Esophagus squamous epithelium (tissue), 5 donors: ENCODE results near the gene COPS6. TPM values are rescaled to one million over a fixed set of nuclear protein-coding genes. Genes with fewer than 3 reads are reported as not detected.

ENCODE experiments used
- DNase-seq: peaks from one replicate; lab custom pipeline; 2025; lab: John Stamatoyannopoulos, UW
- H3K27ac ChIP-seq, 4 donors: fragments of 200-600 bp; sonication (generic); one replicate each; pipeline ENCODE4 v1.5.1; 2016 to 2019; ENCODE audit warnings: mild to moderate bottlenecking in 1 of 4
- H3K27me3 ChIP-seq, 4 donors: fragments of 200-600 bp; sonication (generic); 1 replicate in 3 of 4; 2 replicates in 1 of 4; pipeline versions ENCODE4 v1.5.1 to v1.6.0; 2017 to 2021; ENCODE audit warnings: antibody characterized with exemption in 1 of 4
- H3K36me3 ChIP-seq, 3 donors: fragments of 200-600 bp; sonication (generic); one replicate each; pipeline ENCODE4 v1.5.1; 2016 to 2019
- H3K4me1 ChIP-seq, 3 donors: fragments of 200-600 bp; sonication (generic); one replicate each; pipeline ENCODE4 v1.5.1; 2017 to 2019
- H3K4me3 ChIP-seq, 4 donors: fragments of 200-600 bp; sonication (generic); 1 replicate in 3 of 4; 2 replicates in 1 of 4; pipeline ENCODE4 v1.5.1; 2016 to 2019; ENCODE audit warnings: mild to moderate bottlenecking in 2 of 4, moderate library complexity in 1 of 4
- H3K9me3 ChIP-seq, 3 donors: fragments of 200-600 bp; sonication (generic); one replicate each; pipeline ENCODE4 v1.5.1; 2016 to 2019
- CTCF ChIP-seq, 6 experiments: fragments of 450-650 bp in 4 of 6; fragments of 200-600 bp in 2 of 6; sonication (generic) in 2 of 6; IDR thresholded peaks; one replicate each; pipeline ENCODE4 v1.5.1; 2016 to 2019; ENCODE audit warnings: antibody characterized with exemption in 6 of 6, mild to moderate bottlenecking in 4 of 6, moderate library complexity in 4 of 6
- POLR2A ChIP-seq, 4 donors: fragments of 450-650 bp; IDR thresholded peaks; one replicate each; pipeline ENCODE4 v1.6.1; 2017; ENCODE audit warnings: antibody characterized with exemption in 4 of 4, mild to moderate bottlenecking in 4 of 4, moderate library complexity in 3 of 4
- WGBS, 2 donors: methylation state at CpG; one replicate each; pipeline ENCODE4 v1.1.5; 2018; 5-methylcytosine and 5-hydroxymethylcytosine counted together
- intact Hi-C: fragments of 100-400 bp; cut with DNase I; formaldehyde crosslinking; loops from one replicate; pipeline ENCODE4 v1.15.0; 2022
- total RNA-seq, 4 donors: library from RNA; depleted of rRNA; stranded (reverse); fragments of >200 nt; gene quantifications; one replicate each; pipeline ENCODE4 v1.1.0, GENCODE V29; 2016
- donor health status: DM: yes; HTN: yes; CAD: no.

COPS6 gene
- total RNA-seq, 4 donors from 2014 or later: 50.6 to 68.0 (median 62.2) TPM

- 53 to 55% methylated on average over 8 of the region's 8 CpGs for WGBS, 2 donors
- H3K27ac ChIP-seq: peak overlapping the region in 2 of 4 donors; percentile 35 to 53
- intact Hi-C loops: loop anchor here (10.0 kb wide), 1 partner anchor 141 kb away; the partner anchor contains the start of gene GJC3
- no peaks in the 10 kb centered on the region for H3K27me3 ChIP-seq
- TF ChIP-seq POLR2A (IDR thresholded peaks at IDR 0.05) (no peak), CTCF (IDR thresholded peaks at IDR 0.05) (no peak)
- peaks cover 0 to 11% (median 10%) of the 10 kb centered on the region in 3 donors for H3K9me3 ChIP-seq
- H3K4me1 ChIP-seq: peaks cover 0 to 8% (median 0%) of the 10 kb centered on the region in 3 donors
- DNase-seq: no peak
- H3K4me3 ChIP-seq: no peak overlapping the region
- H3K36me3 ChIP-seq: peaks cover 4 to 81% (median 11%) of the 10 kb centered on the region in 3 donors
Observed at GRCh38 chr7:100065452-100066186, 23.1 kb upstream of the COPS6 start.

GRCh38 chr7:100066953-100067352, 21.8 kb upstream of the COPS6 start:
- H3K9me3 ChIP-seq: peaks cover 9 to 25% (median 23%) of the 10 kb centered on the region in 3 donors
- no peak overlapping the region for H3K4me3 ChIP-seq
- peaks cover 18 to 81% (median 25%) of the 10 kb centered on the region in 3 donors for H3K36me3 ChIP-seq
- H3K27me3 ChIP-seq: no peaks in the 10 kb centered on the region
- H3K4me1 ChIP-seq: peaks cover 0 to 8% (median 0%) of the 10 kb centered on the region in 3 donors
- TF ChIP-seq POLR2A (IDR thresholded peaks at IDR 0.05) (no peak), CTCF (IDR thresholded peaks at IDR 0.05) (no peak)
- H3K27ac ChIP-seq: no peak overlapping the region
- intact Hi-C loops: loop anchor here (10.0 kb wide), 1 partner anchor 142 kb away; the partner anchor contains the start of gene GJC3
- no peak for DNase-seq
- 91 to 96% methylated on average over 7 of the region's 7 CpGs for WGBS, 2 donors

GRCh38 chr7:100069991-100070390, 18.8 kb upstream of the COPS6 start:
- no peak overlapping the region for H3K4me3 ChIP-seq
- H3K27me3 ChIP-seq: no peaks in the 10 kb centered on the region
- H3K4me1 ChIP-seq: peaks cover 0 to 7% (median 0%) of the 10 kb centered on the region in 3 donors
- H3K9me3 ChIP-seq: peaks cover 9 to 40% (median 30%) of the 10 kb centered on the region in 3 donors
- TF ChIP-seq CTCF (IDR thresholded peaks at IDR 0.05) (no peak), POLR2A (IDR thresholded peaks at IDR 0.05) (no peak)
- no peak overlapping the region for H3K27ac ChIP-seq
- 92 to 98% methylated on average over 5 of the region's 5 CpGs for WGBS, 2 donors
- intact Hi-C loops: loop anchor here (10.0 kb wide), 1 partner anchor 145 kb away; the partner anchor contains the start of gene GJC3
- H3K36me3 ChIP-seq: peaks cover 40 to 81% (median 42%) of the 10 kb centered on the region in 3 donors
- no peak for DNase-seq

- Histone ChIP-seq H3K36me3 (peaks cover 50 to 88% (median 54%) of the 10 kb centered on the region in 3 donors), H3K4me1 (no peaks in the 10 kb centered on the region), H3K27ac (no peak overlapping the region), H3K27me3 (no peaks in the 10 kb centered on the region), H3K9me3 (peaks cover 9 to 40% (median 30%) of the 10 kb centered on the region in 3 donors), H3K4me3 (peak overlapping the region in 1 of 4 donors; percentile 21)
- TF ChIP-seq CTCF (IDR thresholded peaks at IDR 0.05) (no peak), POLR2A (IDR thresholded peaks at IDR 0.05) (no peak)
- WGBS, 2 donors: 94 to 98% methylated on average over 8 to 11 of the region's 11 CpGs
- DNase-seq: no peak
- intact Hi-C loops: no loop called here
Observed at GRCh38 chr7:100071018-100071723, 17.6 kb upstream of the COPS6 start.
